Stimulated activated CD4-positive, alpha-beta T cell treated with anti-CD3 and anti-CD28 coated beads, Interleukin-12 subunit alpha, Interleukin-12 subunit beta, amount 100 ng/mL, for 48 hours (primary cell): ENCODE results near the gene SESN2.
"Not testable (repeated sequence)": the region's sequence is repeated elsewhere in the genome, so short reads cannot be mapped to it uniquely, and the experiment has no call there.

Source experiments
- DNase-seq, 3 donors: peaks; one replicate each; pipeline ENCODE4 v3.0.0-alpha.2; 2020; ENCODE audit warnings: low read depth in 2 of 3, low spot score in 1 of 3

Gene SESN2

DNA sequence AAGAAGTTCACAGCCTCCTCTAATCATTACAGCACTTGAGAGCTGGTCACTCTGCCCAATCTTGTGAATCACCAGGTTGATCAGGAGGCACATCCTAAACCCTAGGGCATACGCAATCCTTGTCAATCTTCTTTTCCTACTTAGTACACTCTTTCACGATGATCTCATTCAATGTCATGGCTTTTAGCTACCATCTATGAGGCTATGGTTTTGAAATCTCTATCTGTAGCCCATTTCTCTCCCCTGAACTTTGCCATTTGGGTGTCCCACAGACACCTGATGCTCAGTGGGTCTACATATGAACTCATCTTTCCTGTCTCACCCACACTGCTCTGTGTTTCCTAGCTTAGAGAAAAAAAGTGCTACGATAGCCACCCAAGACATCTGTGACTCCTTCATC is 67.7 kb downstream of the SESN2 start:
- no peak for DNase-seq

DNA sequence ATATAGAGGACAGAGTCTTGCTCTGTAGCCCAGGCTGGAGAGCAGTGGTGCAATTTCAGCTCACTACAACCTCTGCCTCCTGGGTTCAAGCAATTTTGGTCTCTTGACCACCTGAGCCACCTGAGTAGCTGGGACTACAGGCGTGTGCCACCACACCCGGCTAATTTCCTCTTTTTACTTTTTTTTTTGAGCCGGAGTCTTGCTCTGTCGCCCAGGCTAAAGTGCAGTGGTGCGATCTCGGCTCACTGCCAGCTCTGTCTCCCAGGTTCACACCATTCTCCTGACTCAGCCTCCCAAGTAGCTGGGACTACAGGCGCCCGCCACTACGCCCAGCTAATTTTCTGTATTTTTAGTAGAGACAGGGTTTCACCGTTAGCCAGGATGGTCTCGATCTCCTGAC is 68.1 kb downstream of the SESN2 start:
- not testable (repeated sequence) for DNase-seq

DNA sequence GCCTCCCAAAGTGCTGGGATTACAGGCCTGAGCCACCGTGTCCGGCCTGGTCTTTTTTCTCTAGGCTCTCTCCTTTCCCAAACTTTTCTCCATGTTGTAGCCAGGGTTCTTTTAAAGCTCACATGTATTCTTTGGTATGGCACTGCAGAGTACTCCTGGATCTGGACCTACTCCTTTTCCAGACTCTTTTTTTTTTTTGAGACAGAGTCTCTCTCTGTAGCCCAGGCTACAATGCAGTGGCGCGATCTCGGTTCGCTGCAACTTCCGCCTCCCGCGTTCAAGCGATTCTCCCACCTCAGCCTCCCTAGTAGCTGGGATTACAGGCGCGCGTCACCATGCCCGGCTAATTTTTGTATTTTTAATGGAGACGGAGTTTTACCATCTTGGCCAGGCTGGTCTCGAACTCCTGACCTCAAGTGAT is 68.9 kb downstream of the SESN2 start:
- peak in 1 of 3 donors; percentile 11 for DNase-seq

DNA sequence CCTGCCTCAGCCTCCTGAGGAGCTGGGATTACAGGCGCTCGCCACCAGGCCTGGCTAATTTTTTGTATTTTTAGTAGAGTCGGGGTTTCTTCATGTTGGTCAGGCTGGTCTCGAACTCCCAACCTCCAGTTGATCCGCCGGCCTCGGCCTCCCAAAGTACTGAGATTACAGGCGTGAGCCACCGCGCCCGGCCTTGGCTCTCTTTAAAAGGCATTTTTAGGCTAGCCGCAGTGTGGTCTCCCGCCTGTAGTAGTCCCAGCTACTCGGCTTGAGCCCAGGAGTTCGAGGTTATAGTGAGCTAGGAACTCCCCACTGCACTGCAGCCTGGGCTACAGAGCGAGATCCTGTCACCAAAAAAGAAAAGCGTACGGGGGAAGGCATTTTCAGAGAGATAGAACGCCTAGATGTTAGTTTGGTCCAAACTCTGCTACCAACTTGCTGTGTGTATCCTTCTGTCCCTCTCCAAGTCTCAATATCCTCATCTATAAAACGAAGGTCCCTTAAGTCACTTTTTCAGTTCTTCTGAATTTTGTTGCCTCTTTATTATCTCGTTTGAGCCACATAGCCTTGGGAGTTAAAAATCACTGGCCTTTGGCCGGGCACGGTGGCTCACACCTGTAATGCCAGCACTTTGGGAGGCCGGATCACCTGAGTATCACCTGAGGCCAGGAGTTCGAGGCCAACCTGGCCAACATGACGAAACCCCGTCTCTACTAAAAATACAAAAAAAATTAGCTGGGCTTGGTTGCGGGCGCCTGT is 70.3 kb downstream of the SESN2 start:
- DNase-seq, result peak; percentile 17 to 33 (median 30)
